K562 (cell line): Measurements from ENCODE around the gene LIPT2. TPM values are rescaled to one million over a fixed set of nuclear protein-coding genes. Genes with fewer than 3 reads are reported as not detected.

Source experiments
- BRF1 ChIP-seq: IDR thresholded peaks from 3 replicates; pipeline ENCODE4 v1.6.1; 2011; ENCODE audit warnings: borderline replicate concordance, mild to moderate bottlenecking; ENCODE audit not compliant: insufficient read length; ENCODE audit errors: extremely low read depth
- CC2D1A ChIP-seq: fragments of 450-650 bp; IDR thresholded peaks from 2 replicates; pipeline ENCODE4 v1.6.1; 2017; ENCODE audit warnings: mild to moderate bottlenecking
- DEAF1 ChIP-seq: fragments of 450-650 bp; formaldehyde crosslinking; IDR thresholded peaks from 2 replicates; pipeline ENCODE4 v1.4.0; 2020; ENCODE audit warnings: mild to moderate bottlenecking, moderate library complexity
- E2F8 ChIP-seq: fragments of 450-650 bp; IDR thresholded peaks from 2 replicates; pipeline ENCODE4 v1.7.1; 2018; ENCODE audit warnings: mild to moderate bottlenecking, low read depth; ENCODE audit not compliant: partially characterized antibody
- JUNB ChIP-seq: fragments of 450-650 bp; formaldehyde crosslinking; conservative IDR thresholded peaks from 2 replicates; pipeline ENCODE4 v1.4.0; 2020; ENCODE audit warnings: mild to moderate bottlenecking
- L3MBTL2 ChIP-seq: fragments of 450-650 bp; IDR thresholded peaks from 2 replicates; pipeline ENCODE4 v1.6.1; 2016; ENCODE audit warnings: mild to moderate bottlenecking, moderate library complexity
- RAD21 ChIP-seq, 2 experiments: fragments of 250-450 bp in 1 of 2; fragments of 450-650 bp in 1 of 2; sonication (Bioruptor Pico) in 1 of 2; formaldehyde crosslinking in 1 of 2; IDR thresholded peaks in 1 of 2; conservative IDR thresholded peaks in 1 of 2; 2 replicates each; pipeline versions ENCODE4 v1.4.0 to v1.8.0; 2020 to 2022; ENCODE audit warnings: mild to moderate bottlenecking in 2 of 2, moderate library complexity in 1 of 2
- STAG1 ChIP-seq: sonication (generic); formaldehyde crosslinking; IDR thresholded peaks from 2 replicates; pipeline ENCODE4 v1.5.0; 2020; ENCODE audit warnings: missing genetic modification reagents, borderline replicate concordance
- THRB ChIP-seq: fragments of 450-650 bp; formaldehyde crosslinking; conservative IDR thresholded peaks from 2 replicates; pipeline ENCODE4 v1.4.0; 2022; ENCODE audit warnings: mild to moderate bottlenecking, missing genetic modification characterization
- ZFP36 ChIP-seq: fragments of 150-350 bp; IDR thresholded peaks from 2 replicates; pipeline ENCODE4 v1.6.1; 2018; ENCODE audit warnings: low read length, low read depth; ENCODE audit not compliant: partially characterized antibody
- ZKSCAN1 ChIP-seq: fragments of 150-350 bp; IDR thresholded peaks from 2 replicates; pipeline ENCODE4 v1.6.1; 2016; ENCODE audit warnings: low read depth, low read length
- ZNF274 ChIP-seq: IDR thresholded peaks from 2 replicates; pipeline ENCODE4 v1.6.1; 2011; ENCODE audit warnings: low read depth, mild to moderate bottlenecking, low read length, moderate library complexity, borderline replicate concordance
- ZNF449 ChIP-seq: fragments of 250-450 bp; sonication (Bioruptor Pico); IDR thresholded peaks from 2 replicates; pipeline ENCODE4 v1.8.0; 2022; ENCODE audit warnings: moderate library complexity, mild to moderate bottlenecking, inconsistent platforms
- polyA plus RNA-seq, 8 experiments: library from polyadenylated mRNA; depleted of rRNA in 4 of 8; stranded (reverse) in 5 of 8; unstranded in 3 of 8; fragments of >200 nt; fragmentation: Nextera tagmentation in 2 of 8; fragmentation: Illumina TruSeq in 1 of 8; extraction: Ambion mirVana in 2 of 8; extraction: Trizol in 1 of 8; gene quantifications; 2 replicates each; pipeline versions ENCODE4 v1.2.1 to v1.2.3, GENCODE V29; 2011 to 2014; ENCODE audit warnings: inconsistent platforms in 1 of 8, missing spikeins in 1 of 8
- total RNA-seq, 7 experiments: library from RNA; depleted of rRNA in 6 of 7; stranded (reverse); fragments of >200 nt in 6 of 7; fragmentation: Illumina TruSeq in 2 of 7; extraction: Trizol in 2 of 7; gene quantifications; 2 replicates each; pipeline versions ENCODE4 v1.2.1 to v1.2.3, GENCODE V29; 2011 to 2021; ENCODE audit warnings: low replicate concordance in 1 of 7
- TF ChIP-seq, protein P1 (sequence below), 3 experiments: IDR thresholded peaks in 2 of 3; conservative IDR thresholded peaks in 1 of 3; 2 replicates each; pipeline ENCODE4 v1.5.1; 2011 to 2012; ENCODE audit warnings: low read length in 3 of 3, mild to moderate bottlenecking in 3 of 3, control low read depth in 2 of 3, improper control_type of control experiment in 1 of 3, inconsistent platforms in 1 of 3, low read depth in 1 of 3, mixed read lengths in 1 of 3, moderate library complexity in 1 of 3; ENCODE audit not compliant: insufficient read depth in 2 of 3
- TF ChIP-seq, protein P2 (sequence below): fragments of 250-450 bp; sonication (Bioruptor Pico); IDR thresholded peaks from 2 replicates; pipeline ENCODE4 v1.4.0; 2020; ENCODE audit warnings: mild to moderate bottlenecking

The LIPT2 gene
- total and polyA plus RNA-seq, 9 of the 15 experiments (the other 6 are each of a cell fraction or from before 2014, with no cell fraction given), result 1.00 to 5.2 (median 3.5) TPM

DNA sequence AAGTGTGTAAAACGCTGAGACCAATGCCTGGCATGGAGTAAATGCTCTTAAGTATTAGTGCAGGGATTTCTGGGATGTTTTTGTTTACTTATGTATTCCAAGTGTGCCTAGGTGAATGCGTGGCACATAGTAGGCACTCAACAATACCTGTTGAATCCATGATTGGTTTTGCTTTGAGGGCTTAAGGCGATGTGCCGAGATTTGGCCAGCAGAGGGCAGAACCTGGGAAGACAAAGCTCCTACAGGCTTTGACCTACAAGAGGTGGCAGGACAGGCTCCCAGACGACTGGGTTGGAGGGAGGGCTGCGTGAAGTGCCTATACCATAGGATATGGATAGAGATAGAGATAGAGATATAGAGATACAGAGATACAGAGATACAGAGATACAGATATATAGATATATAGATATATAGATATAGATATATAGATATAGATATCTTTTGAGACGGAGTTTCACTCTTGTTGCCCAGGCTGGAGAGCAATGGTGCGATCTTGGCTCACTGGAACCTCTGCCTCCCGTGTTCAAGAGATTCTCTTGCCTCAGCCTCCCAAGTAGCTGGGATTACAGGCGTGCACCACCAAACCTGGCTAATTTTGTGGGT, 40.0 kb downstream of the LIPT2 start (continued):
- TF ChIP-seq, protein P1, sequence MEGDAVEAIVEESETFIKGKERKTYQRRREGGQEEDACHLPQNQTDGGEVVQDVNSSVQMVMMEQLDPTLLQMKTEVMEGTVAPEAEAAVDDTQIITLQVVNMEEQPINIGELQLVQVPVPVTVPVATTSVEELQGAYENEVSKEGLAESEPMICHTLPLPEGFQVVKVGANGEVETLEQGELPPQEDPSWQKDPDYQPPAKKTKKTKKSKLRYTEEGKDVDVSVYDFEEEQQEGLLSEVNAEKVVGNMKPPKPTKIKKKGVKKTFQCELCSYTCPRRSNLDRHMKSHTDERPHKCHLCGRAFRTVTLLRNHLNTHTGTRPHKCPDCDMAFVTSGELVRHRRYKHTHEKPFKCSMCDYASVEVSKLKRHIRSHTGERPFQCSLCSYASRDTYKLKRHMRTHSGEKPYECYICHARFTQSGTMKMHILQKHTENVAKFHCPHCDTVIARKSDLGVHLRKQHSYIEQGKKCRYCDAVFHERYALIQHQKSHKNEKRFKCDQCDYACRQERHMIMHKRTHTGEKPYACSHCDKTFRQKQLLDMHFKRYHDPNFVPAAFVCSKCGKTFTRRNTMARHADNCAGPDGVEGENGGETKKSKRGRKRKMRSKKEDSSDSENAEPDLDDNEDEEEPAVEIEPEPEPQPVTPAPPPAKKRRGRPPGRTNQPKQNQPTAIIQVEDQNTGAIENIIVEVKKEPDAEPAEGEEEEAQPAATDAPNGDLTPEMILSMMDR (IDR thresholded peaks at IDR 0.05 in 2 of 3, conservative IDR thresholded peaks at IDR 0.05 in 1 of 3; ENCODE audit: insufficient read depth in 2 of 3, low read depth in 1 of 3, low read length in 3 of 3), result peak; percentile 79 to 90 (median 89)
- TF ChIP-seq, protein P2, sequence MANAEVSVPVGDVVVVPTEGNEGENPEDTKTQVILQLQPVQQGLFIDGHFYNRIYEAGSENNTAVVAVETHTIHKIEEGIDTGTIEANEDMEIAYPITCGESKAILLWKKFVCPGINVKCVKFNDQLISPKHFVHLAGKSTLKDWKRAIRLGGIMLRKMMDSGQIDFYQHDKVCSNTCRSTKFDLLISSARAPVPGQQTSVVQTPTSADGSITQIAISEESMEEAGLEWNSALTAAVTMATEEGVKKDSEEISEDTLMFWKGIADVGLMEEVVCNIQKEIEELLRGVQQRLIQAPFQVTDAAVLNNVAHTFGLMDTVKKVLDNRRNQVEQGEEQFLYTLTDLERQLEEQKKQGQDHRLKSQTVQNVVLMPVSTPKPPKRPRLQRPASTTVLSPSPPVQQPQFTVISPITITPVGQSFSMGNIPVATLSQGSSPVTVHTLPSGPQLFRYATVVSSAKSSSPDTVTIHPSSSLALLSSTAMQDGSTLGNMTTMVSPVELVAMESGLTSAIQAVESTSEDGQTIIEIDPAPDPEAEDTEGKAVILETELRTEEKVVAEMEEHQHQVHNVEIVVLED (CRISPR knock-in tag), result no peak
- TF ChIP-seq RAD21 (CRISPR knock-in tag; conservative IDR thresholded peaks at IDR 0.05 in 1 of 2, IDR thresholded peaks at IDR 0.05 in 1 of 2) (peak; percentile 88 to 97), ZFP36 (peak; percentile 12), ZKSCAN1 (peak; percentile 99), CC2D1A (peak; percentile 62; the same call in 1 of the 2 replicates), ZNF449 (CRISPR knock-in tag) (no peak), BRF1 (no peak), ZNF274 (no peak), STAG1 (peak; percentile 51; the same call in 1 of the 2 replicates), JUNB (no peak), E2F8 (no peak), THRB (CRISPR knock-in tag) (no peak), L3MBTL2 (no peak), DEAF1 (peak; percentile 80)
